K562 (cell line): Measurements from ENCODE around the gene BMI1. TPM values are rescaled to one million over a fixed set of nuclear protein-coding genes. Genes with fewer than 3 reads are reported as not detected.

Source experiments
- ATAC-seq: fragments of 200-7000 bp; cut with Tn5 transposase; 3 replicates; pipeline ENCODE4 v1.9.1; 2020; ENCODE audit warnings: moderate library complexity
- BruUV-seq: library from RNA; stranded (reverse); fragments of 400-500 nt; replicated peaks from 2 replicates; lab custom pipeline; 2021; lab: Mats Ljungman, UMichigan
- CTCF ChIA-PET: fragments of 300-600 bp; formaldehyde crosslinking; extraction: SDS; loops from one replicate; lab custom pipeline; 2021; ENCODE audit warnings: low intra/inter-chr PET ratio; lab: Yijun Ruan, JAX
- POLR2A ChIA-PET: fragments of 300-600, 350-650 bp; sonication (Branson Sonifier 250); formaldehyde crosslinking; extraction: SDS; loops from one replicate; lab custom pipeline; 2021; ENCODE audit warnings: antibody characterized with exemption, inconsistent platforms; lab: Yijun Ruan, JAX
- DNase-seq, 4 experiments: peaks; one replicate each; pipeline versions ENCODE4 v3.0.0 to v3.0.0-alpha.2; 2011 to 2018; ENCODE audit warnings: low spot score in 3 of 4, mixed read lengths in 3 of 4; ENCODE audit errors: extremely low read depth in 1 of 4
- FAIRE-seq: peaks from 2 replicates; lab custom pipeline; 2011; peaks lifted over from hg19 to GRCh38; lab: Jason Lieb, UNC
- H2AFZ ChIP-seq: 2 replicates; pipeline ENCODE4 v1.6.0; 2011; ENCODE audit warnings: low read depth, low read length, control low read depth, inconsistent platforms
- H3K27ac ChIP-seq: fragments of 200-600 bp; 3 replicates; pipeline ENCODE4 v1.8.0; 2011; ENCODE audit warnings: low read depth, mild to moderate bottlenecking, control low read depth, inconsistent platforms, low read length, moderate library complexity, mixed read lengths; ENCODE audit errors: extremely low read depth
- H3K27me3 ChIP-seq, 2 experiments: fragments of 300-600 bp in 1 of 2; 2 replicates in 1 of 2; 3 replicates in 1 of 2; pipeline versions ENCODE4 v1.6.0 to v1.8.0; 2011; ENCODE audit warnings: inconsistent platforms in 2 of 2, low read length in 2 of 2, mild to moderate bottlenecking in 1 of 2, mixed read lengths in 1 of 2, moderate library complexity in 1 of 2; ENCODE audit not compliant: control insufficient read depth in 2 of 2, insufficient read depth in 2 of 2
- H3K36me3 ChIP-seq: fragments of 300-600 bp; 3 replicates; pipeline ENCODE4 v1.8.0; 2011; ENCODE audit warnings: mild to moderate bottlenecking, low read length, inconsistent platforms; ENCODE audit not compliant: control insufficient read depth, insufficient read depth
- H3K4me1 ChIP-seq, 2 experiments: fragments of 200-600 bp in 1 of 2; replicated peaks in 1 of 2; 2 replicates in 1 of 2; 3 replicates in 1 of 2; pipeline versions ENCODE4 v1.5.1 to v1.8.0; 2011; ENCODE audit warnings: inconsistent platforms in 2 of 2, low read length in 2 of 2, mild to moderate bottlenecking in 1 of 2, mixed read lengths in 1 of 2, moderate library complexity in 1 of 2; ENCODE audit not compliant: control insufficient read depth in 2 of 2, insufficient read depth in 2 of 2
- H3K4me2 ChIP-seq: 2 replicates; pipeline ENCODE4 v1.6.1; 2011; ENCODE audit warnings: low read length, control low read depth, inconsistent platforms, mixed read lengths; ENCODE audit not compliant: insufficient read depth
- H3K4me3 ChIP-seq: fragments of 200-600 bp; sonication (generic), shearing (Covaris generic); 2 replicates; pipeline ENCODE4 v1.5.1; 2016; ENCODE audit warnings: control low read depth, inconsistent platforms
- H3K79me2 ChIP-seq: fragments of 200-600 bp; 3 replicates; pipeline ENCODE4 v1.8.0; 2011; ENCODE audit warnings: low read length, inconsistent platforms; ENCODE audit not compliant: control insufficient read depth, insufficient read depth
- H3K9ac ChIP-seq, 2 experiments: 2 replicates each; pipeline versions ENCODE4 v1.6.0 to v1.6.1; 2011; ENCODE audit warnings: low read depth in 2 of 2, low read length in 2 of 2, control low read depth in 1 of 2, inconsistent platforms in 1 of 2, mild to moderate bottlenecking in 1 of 2, mixed read lengths in 1 of 2; ENCODE audit not compliant: insufficient read depth in 1 of 2
- H3K9me1 ChIP-seq: one replicate; pipeline ENCODE4 v1.6.0; 2011; ENCODE audit warnings: inconsistent platforms, mild to moderate bottlenecking, low read length, moderate library complexity; ENCODE audit not compliant: control insufficient read depth, insufficient read depth
- H3K9me3 ChIP-seq: replicated peaks from 2 replicates; pipeline ENCODE4 v1.5.1; 2011; ENCODE audit warnings: low read depth, low read length, inconsistent platforms; ENCODE audit not compliant: control insufficient read depth, insufficient read depth
- H4K20me1 ChIP-seq: replicated peaks from 2 replicates; pipeline ENCODE4 v1.6.1; 2011; ENCODE audit warnings: low read length, inconsistent platforms, mixed read lengths; ENCODE audit not compliant: control insufficient read depth, insufficient read depth
- CREB3 ChIP-seq: fragments of 450-650 bp; conservative IDR thresholded peaks from 2 replicates; pipeline ENCODE4 v1.6.1; 2016; ENCODE audit warnings: missing genetic modification characterization, low read depth, mild to moderate bottlenecking, missing compliant biosample characterization, moderate library complexity
- EHMT2 ChIP-seq: fragments of 450-650 bp; IDR thresholded peaks from 2 replicates; pipeline ENCODE4 v1.6.1; 2018; ENCODE audit warnings: antibody characterized with exemption
- MECOM ChIP-seq: fragments of 250-450 bp; sonication (Bioruptor Pico); IDR thresholded peaks from 2 replicates; pipeline ENCODE4 v1.8.0; 2022; ENCODE audit warnings: inconsistent platforms
- NEUROD1 ChIP-seq: fragments of 150-350 bp; IDR thresholded peaks from 2 replicates; pipeline ENCODE4 v1.6.1; 2014; ENCODE audit warnings: borderline replicate concordance, low read length, low read depth; ENCODE audit not compliant: partially characterized antibody
- NFE2 ChIP-seq: IDR thresholded peaks from 2 replicates; pipeline ENCODE4 v1.6.1; 2014; ENCODE audit warnings: antibody characterized with exemption, low read depth
- RERE ChIP-seq: sonication (generic); formaldehyde crosslinking; IDR thresholded peaks from 2 replicates; pipeline ENCODE4 v1.8.0; 2023; ENCODE audit warnings: missing genetic modification reagents, mild to moderate bottlenecking, borderline replicate concordance
- SRF ChIP-seq, 2 experiments: fragments of 250-450, 450-650 bp in 1 of 2; sonication (Bioruptor Pico) in 1 of 2; sonication (generic) in 1 of 2; formaldehyde crosslinking; IDR thresholded peaks; 2 replicates each; pipeline versions ENCODE4 v1.5.0 to v1.5.1; 2020 to 2022; ENCODE audit warnings: mild to moderate bottlenecking in 1 of 2, missing genetic modification reagents in 1 of 2
- ZNF316 ChIP-seq: fragments of 450-650 bp; IDR thresholded peaks from 2 replicates; pipeline ENCODE4 v1.6.1; 2016
- ZSCAN29 ChIP-seq: fragments of 450-650 bp; IDR thresholded peaks from 2 replicates; pipeline ENCODE4 v1.6.1; 2017
- WGBS: fragments of 100-300 bp; shearing (Covaris generic); methylation state at CpG from one replicate; pipeline ENCODE4 v1.1.6; 2016; ENCODE audit warnings: low coverage, mixed read lengths; ENCODE audit not compliant: insufficient coverage; ENCODE audit errors: missing lambda C conversion rate; 5-methylcytosine and 5-hydroxymethylcytosine counted together
- in situ Hi-C: fragments of 300-500 bp; cut with MboI; formaldehyde crosslinking; loops from 4 replicates; pipeline ENCODE4 v1.15.0; 2018; ENCODE audit warnings: inconsistent platforms, mixed read lengths
- intact Hi-C: fragments of 100-400 bp; cut with micrococcal nuclease; formaldehyde crosslinking; loops from 2 replicates; pipeline ENCODE4 v1.14.2; 2022
- polyA plus RNA-seq, 8 experiments: library from polyadenylated mRNA; depleted of rRNA in 4 of 8; stranded (reverse) in 5 of 8; unstranded in 3 of 8; fragments of >200 nt; fragmentation: Nextera tagmentation in 2 of 8; fragmentation: Illumina TruSeq in 1 of 8; extraction: Ambion mirVana in 2 of 8; extraction: Trizol in 1 of 8; gene quantifications; 2 replicates each; pipeline versions ENCODE4 v1.2.1 to v1.2.3, GENCODE V29; 2011 to 2014; ENCODE audit warnings: inconsistent platforms in 1 of 8, missing spikeins in 1 of 8
- total RNA-seq, 7 experiments: library from RNA; depleted of rRNA in 6 of 7; stranded (reverse); fragments of >200 nt in 6 of 7; fragmentation: Illumina TruSeq in 2 of 7; extraction: Trizol in 2 of 7; gene quantifications; 2 replicates each; pipeline versions ENCODE4 v1.2.1 to v1.2.3, GENCODE V29; 2011 to 2021; ENCODE audit warnings: low replicate concordance in 1 of 7

Gene BMI1
- total and polyA plus RNA-seq, 9 of the 15 experiments (the other 6 are each of a cell fraction or from before 2014, with no cell fraction given): 21.4 to 103 (median 70.8) TPM

GRCh38 chr10:22309180-22310000 is 11.5 kb upstream of the BMI1 start:
- peak overlapping the region; percentile 76 for H2AFZ ChIP-seq
- TF ChIP-seq NEUROD1 (no peak), ZSCAN29 (no peak), ZNF316 (peak; percentile 31; the same call in 1 of the 2 replicates), MECOM (no peak), RERE (CRISPR knock-in tag) (no peak), CREB3 (tag) (no peak), NFE2 (no peak), SRF (CRISPR knock-in tag; IDR thresholded peaks at IDR 0.05) (no peak), EHMT2 (no peak)
- no peaks in the 10 kb centered on the region for H3K9me1 ChIP-seq
- in situ Hi-C loops (no loop called here), intact Hi-C loops (no loop called here)
- no TSS peak for BruUV-seq
- H3K4me1 ChIP-seq: peaks cover 0 to 10% of the 10 kb centered on the region in 2 experiments; a peak in 3 of 5 replicates
- no peak overlapping the region for H3K4me2 ChIP-seq
- no peak overlapping the region for H3K9ac ChIP-seq
- H3K27me3 ChIP-seq: no peaks in the 10 kb centered on the region
- FAIRE-seq (no peak), ATAC-seq (no peak), DNase-seq (no peak)
- no peaks in the 10 kb centered on the region for H3K79me2 ChIP-seq
- H3K4me3 ChIP-seq: no peak overlapping the region
- H4K20me1 ChIP-seq: no peaks in the 10 kb centered on the region
- H3K9me3 ChIP-seq: no peaks in the 10 kb centered on the region
- peak overlapping the region; percentile 4; the same call in 1 of the 3 replicates for H3K27ac ChIP-seq
- ChIA-PET POLR2A (interaction anchor here (0.9 kb wide), 1 partner anchor 13 kb away, joined by 5 read pairs; no protein-coding TSS in a partner anchor), CTCF (no interaction called here)
- WGBS: 88% methylated on average over 4 of the region's 4 CpGs
- no peaks in the 10 kb centered on the region; the same call in 2 of the 3 replicates for H3K36me3 ChIP-seq
